Activated CD8-positive, alpha-beta memory T cell treated with anti-CD3 and anti-CD28 coated beads, Interleukin-2, amount 50 U/mL, for 1 hour (primary cell): ENCODE measurements around the gene GNAL.
"Not testable (repeated sequence)": the region's sequence is repeated elsewhere in the genome, so short reads cannot be mapped to it uniquely, and the experiment has no call there.

Source experiments
- DNase-seq: peaks from one replicate; pipeline ENCODE4 v3.0.0-alpha.2; 2020; ENCODE audit errors: extremely low read depth

GNAL gene

GRCh38 chr18:11669271-11669947, 19.7 kb upstream of the GNAL start:
- DNase-seq, result no peak

- DNase-seq, result no peak
These were observed 19.2 kb upstream of the GNAL start for GRCh38 chr18:11669948-11670275.

- no peak for DNase-seq
These were observed 17.9 kb upstream of the GNAL start for GRCh38 chr18:11671156-11671555.

- DNase-seq, result no peak
These were observed 16.9 kb upstream of the GNAL start for GRCh38 chr18:11672198-11672597.

- DNase-seq, result no peak
These were observed 16.1 kb upstream of the GNAL start for GRCh38 chr18:11672846-11673454.

GRCh38 chr18:11673560-11673959, 15.5 kb upstream of the GNAL start:
- DNase-seq, result no peak

- DNase-seq, result no peak
These were observed 14.9 kb upstream of the GNAL start for GRCh38 chr18:11674119-11674518.

GRCh38 chr18:11676386-11676785, 12.7 kb upstream of the GNAL start:
- DNase-seq, result no peak

- DNase-seq, result no peak
These were observed 12.2 kb upstream of the GNAL start for GRCh38 chr18:11676867-11677266.

- DNase-seq, result no peak
These were observed 10.9 kb upstream of the GNAL start for GRCh38 chr18:11678211-11678610.

- DNase-seq, result no peak
These were observed 853 bp downstream of the GNAL start for GRCh38 chr18:11689669-11690565.

GRCh38 chr18:11690660-11691059, 1.6 kb downstream of the GNAL start:
- DNase-seq, result not testable (repeated sequence)

- DNase-seq, result no peak
These were observed 6.7 kb downstream of the GNAL start for GRCh38 chr18:11695736-11696135.

- no peak for DNase-seq
These were observed 7.4 kb downstream of the GNAL start for GRCh38 chr18:11696451-11696850.

- DNase-seq, result no peak
These were observed 11.8 kb downstream of the GNAL start for GRCh38 chr18:11700876-11701275.

- no peak for DNase-seq
These were observed 21.5 kb downstream of the GNAL start for GRCh38 chr18:11710578-11710977.

GRCh38 chr18:11713756-11714155, 24.7 kb downstream of the GNAL start:
- no peak for DNase-seq

GRCh38 chr18:11714244-11714918, 25.3 kb downstream of the GNAL start:
- no peak for DNase-seq

- DNase-seq, result not testable (repeated sequence)
These were observed 27.8 kb downstream of the GNAL start for GRCh38 chr18:11716767-11717315.

GRCh38 chr18:11719050-11719449, 30.0 kb downstream of the GNAL start:
- no peak for DNase-seq

- DNase-seq, result no peak
These were observed 30.6 kb downstream of the GNAL start for GRCh38 chr18:11719621-11720020.

- no peak for DNase-seq
These were observed 32.7 kb downstream of the GNAL start for GRCh38 chr18:11721720-11722119.
